Measurements from ENCODE around the gene MACROD2. TPM values are rescaled to one million over a fixed set of nuclear protein-coding genes. Genes with fewer than 3 reads are reported as not detected.

Gene MACROD2
- total RNA-seq, 1 donor from 2014 or later, result 2.4 TPM

- peak overlapping the region; percentile 55 for H3K27ac Mint-ChIP-seq (ENCODE audit: unreplicated experiment)
- no peaks in the 10 kb centered on the region for H3K36me3 ChIP-seq (ENCODE audit: insufficient read depth, low read length)
- no peaks in the 10 kb centered on the region for H3K27me3 ChIP-seq (ENCODE audit: insufficient read depth, low read length)
- H3K4me2 ChIP-seq (ENCODE audit: low read length), result peak overlapping the region; percentile 83
- H3K9ac ChIP-seq (ENCODE audit: low read length), result peak overlapping the region; percentile 78
- H3K4me1 ChIP-seq (ENCODE audit: insufficient read depth, low read length), result no peaks in the 10 kb centered on the region
- no peak overlapping the region for H3K27ac ChIP-seq (ENCODE audit: low read depth, low read length)
- no peaks in the 10 kb centered on the region for H3K36me3 Mint-ChIP-seq (ENCODE audit: low read depth, unreplicated experiment)
- DNase-seq (ENCODE audit: low read depth) (peak; percentile 3), FAIRE-seq (no peak)
- H3K4me3 Mint-ChIP-seq (ENCODE audit: unreplicated experiment), result peak overlapping the region; percentile 88
- H3K4me1 Mint-ChIP-seq (ENCODE audit: low read depth, unreplicated experiment), result peaks cover 14% of the 10 kb centered on the region
- no peaks in the 10 kb centered on the region for H3K79me2 ChIP-seq (ENCODE audit: insufficient read depth, low read length)
- no peaks in the 10 kb centered on the region for H3K9me3 Mint-ChIP-seq (ENCODE audit: unreplicated experiment)
- H3K9me3 ChIP-seq (ENCODE audit: insufficient read depth, low read depth, low read length), result no peaks in the 10 kb centered on the region
- no peaks in the 10 kb centered on the region for H4K20me1 ChIP-seq (ENCODE audit: insufficient read depth, low read length)
- H3K4me3 ChIP-seq (ENCODE audit: insufficient read depth, low read depth, low read length), result peak overlapping the region; percentile 61
- H3K27me3 Mint-ChIP-seq (ENCODE audit: low read depth, unreplicated experiment), result no peaks in the 10 kb centered on the region
- H2AFZ ChIP-seq (ENCODE audit: low read depth, low read length), result peak overlapping the region; percentile 68
- no peak for TF ChIP-seq CTCF (IDR thresholded peaks at IDR 0.05; ENCODE audit: insufficient read depth, low read depth, low read length)
- no peak for TF ChIP-seq EZH2 (IDR thresholded peaks at IDR 0.05; ENCODE audit: insufficient read depth, low read length)
Observed at GRCh38 chr20:14336686-14337085, 341.4 kb downstream of the MACROD2 start.

GRCh38 chr20:14337400-14338171 lies 342.3 kb downstream of the MACROD2 start, which contains the start of gene FLRT3:
FLRT3 (minus strand) TSS chr20:14337612; CDS start chr20:14327506, 10,106 bp downstream.
- DNase-seq (ENCODE audit: low read depth) (peak; percentile 96), FAIRE-seq (peak; percentile 89)
- H3K9me3 Mint-ChIP-seq (ENCODE audit: unreplicated experiment), result no peaks in the 10 kb centered on the region
- Histone ChIP-seq H3K4me3 (ENCODE audit: insufficient read depth, low read depth, low read length) (peak within 1 kb of the TSS; percentile 61), H3K9me3 (ENCODE audit: insufficient read depth, low read depth, low read length) (no peaks in the 10 kb centered on the region), H2AFZ (ENCODE audit: low read depth, low read length) (peak within 1 kb of the TSS; percentile 68), H4K20me1 (ENCODE audit: insufficient read depth, low read length) (no peaks in the 10 kb centered on the region), H3K36me3 (ENCODE audit: insufficient read depth, low read length) (no peaks in the 10 kb centered on the region), H3K27me3 (ENCODE audit: insufficient read depth, low read length) (no peaks in the 10 kb centered on the region), H3K4me2 (ENCODE audit: low read length) (peak within 1 kb of the TSS; percentile 83), H3K4me1 (ENCODE audit: insufficient read depth, low read length) (no peaks in the 10 kb centered on the region), H3K79me2 (ENCODE audit: insufficient read depth, low read length) (no peaks in the 10 kb centered on the region), H3K9ac (ENCODE audit: low read length) (peak within 1 kb of the TSS; percentile 78), H3K27ac (ENCODE audit: low read depth, low read length) (peak within 1 kb of the TSS; percentile 30)
- TF ChIP-seq EZH2 (IDR thresholded peaks at IDR 0.05; ENCODE audit: insufficient read depth, low read length), result no peak
- peak; percentile 94 for TF ChIP-seq CTCF (IDR thresholded peaks at IDR 0.05; ENCODE audit: insufficient read depth, low read depth, low read length)
- H3K27me3 Mint-ChIP-seq (ENCODE audit: low read depth, unreplicated experiment), result no peaks in the 10 kb centered on the region
- peak within 1 kb of the TSS; percentile 88 for H3K4me3 Mint-ChIP-seq (ENCODE audit: unreplicated experiment)
- peak within 1 kb of the TSS; percentile 55 for H3K27ac Mint-ChIP-seq (ENCODE audit: unreplicated experiment)
- peaks cover 14% of the 10 kb centered on the region for H3K4me1 Mint-ChIP-seq (ENCODE audit: low read depth, unreplicated experiment)
- no peaks in the 10 kb centered on the region for H3K36me3 Mint-ChIP-seq (ENCODE audit: low read depth, unreplicated experiment)

GRCh38 chr20:14341801-14342200 lies 346.5 kb downstream of the MACROD2 start:
- Histone ChIP-seq H3K9ac (ENCODE audit: low read length) (no peak overlapping the region), H3K4me1 (ENCODE audit: insufficient read depth, low read length) (no peaks in the 10 kb centered on the region), H3K9me3 (ENCODE audit: insufficient read depth, low read depth, low read length) (no peaks in the 10 kb centered on the region), H4K20me1 (ENCODE audit: insufficient read depth, low read length) (no peaks in the 10 kb centered on the region), H3K27ac (ENCODE audit: low read depth, low read length) (no peak overlapping the region), H3K36me3 (ENCODE audit: insufficient read depth, low read length) (no peaks in the 10 kb centered on the region), H3K4me3 (ENCODE audit: insufficient read depth, low read depth, low read length) (no peak overlapping the region), H3K79me2 (ENCODE audit: insufficient read depth, low read length) (no peaks in the 10 kb centered on the region), H3K4me2 (ENCODE audit: low read length) (no peak overlapping the region), H3K27me3 (ENCODE audit: insufficient read depth, low read length) (no peaks in the 10 kb centered on the region), H2AFZ (ENCODE audit: low read depth, low read length) (no peak overlapping the region)
- H3K27ac Mint-ChIP-seq (ENCODE audit: unreplicated experiment), result no peak overlapping the region
- no peak for TF ChIP-seq EZH2 (IDR thresholded peaks at IDR 0.05; ENCODE audit: insufficient read depth, low read length)
- no peak for TF ChIP-seq CTCF (IDR thresholded peaks at IDR 0.05; ENCODE audit: insufficient read depth, low read depth, low read length)
- DNase-seq (ENCODE audit: low read depth), result no peak
- no peaks in the 10 kb centered on the region for H3K27me3 Mint-ChIP-seq (ENCODE audit: low read depth, unreplicated experiment)
- no peaks in the 10 kb centered on the region for H3K9me3 Mint-ChIP-seq (ENCODE audit: unreplicated experiment)
- H3K4me3 Mint-ChIP-seq (ENCODE audit: unreplicated experiment), result no peak overlapping the region
- H3K36me3 Mint-ChIP-seq (ENCODE audit: low read depth, unreplicated experiment), result no peaks in the 10 kb centered on the region
- no peak for FAIRE-seq
- H3K4me1 Mint-ChIP-seq (ENCODE audit: low read depth, unreplicated experiment), result peaks cover 2% of the 10 kb centered on the region
